Measurements from ENCODE around the gene PRKRIP1.

The PRKRIP1 gene

GRCh38 chr7:102434039-102434486, 37.9 kb downstream of the PRKRIP1 start:
- DNase-seq (ENCODE audit: low read depth) = no peak
- peak overlapping the region; percentile 68 for H3K4me3 ChIP-seq (ENCODE audit: low read depth, low read length)
- TF ChIP-seq CTCF (IDR thresholded peaks at IDR 0.05; ENCODE audit: control insufficient read depth, extremely low read depth, insufficient read depth) = no peak

GRCh38 chr7:102436118-102436517, 40.0 kb downstream of the PRKRIP1 start:
- no peak for TF ChIP-seq CTCF (IDR thresholded peaks at IDR 0.05; ENCODE audit: control insufficient read depth, extremely low read depth, insufficient read depth)
- H3K4me3 ChIP-seq (ENCODE audit: low read depth, low read length) = no peak overlapping the region
- no peak for DNase-seq (ENCODE audit: low read depth)

GRCh38 chr7:102439963-102440795, 44.0 kb downstream of the PRKRIP1 start:
- no peak for TF ChIP-seq CTCF (IDR thresholded peaks at IDR 0.05; ENCODE audit: control insufficient read depth, extremely low read depth, insufficient read depth)

GRCh38 chr7:102444961-102445673, 49.0 kb downstream of the PRKRIP1 start:
- no peak overlapping the region for H3K4me3 ChIP-seq (ENCODE audit: low read depth, low read length)
- no peak for TF ChIP-seq CTCF (IDR thresholded peaks at IDR 0.05; ENCODE audit: control insufficient read depth, extremely low read depth, insufficient read depth)
- no peak for DNase-seq (ENCODE audit: low read depth)

More at GRCh38 chr7:102439963-102440795, 44.0 kb downstream of the PRKRIP1 start:
- DNase-seq (ENCODE audit: low read depth) = no peak
- no peak overlapping the region for H3K4me3 ChIP-seq (ENCODE audit: low read depth, low read length)

- no peak for TF ChIP-seq CTCF (IDR thresholded peaks at IDR 0.05; ENCODE audit: control insufficient read depth, extremely low read depth, insufficient read depth)
- H3K4me3 ChIP-seq (ENCODE audit: low read depth, low read length) = no peak overlapping the region
- no peak for DNase-seq (ENCODE audit: low read depth)
These were observed 49.5 kb downstream of the PRKRIP1 start for GRCh38 chr7:102445674-102446071.

- TF ChIP-seq CTCF (IDR thresholded peaks at IDR 0.05; ENCODE audit: control insufficient read depth, extremely low read depth, insufficient read depth) = no peak
- no peak overlapping the region for H3K4me3 ChIP-seq (ENCODE audit: low read depth, low read length)
- no peak for DNase-seq (ENCODE audit: low read depth)
These were observed 50.4 kb downstream of the PRKRIP1 start for GRCh38 chr7:102446387-102447156.
